OCI-LY1 (cell line): ENCODE measurements around the gene ACY1.
"Not testable (repeated sequence)": the region's sequence is repeated elsewhere in the genome, so short reads cannot be mapped to it uniquely, and the experiment has no call there.

ENCODE experiments used
- H2AFZ ChIP-seq: fragments of 200-600 bp; sonication (generic), shearing (Covaris generic); 2 replicates; pipeline ENCODE4 v1.6.0; 2014; ENCODE audit warnings: antibody characterized with exemption, mild to moderate bottlenecking, low read length
- H3F3A ChIP-seq: fragments of 200-600 bp; sonication (generic), shearing (Covaris generic); 2 replicates; pipeline ENCODE4 v1.6.0; 2014; ENCODE audit warnings: mild to moderate bottlenecking, antibody characterized with exemption, low read length, moderate library complexity; ENCODE audit not compliant: insufficient read depth
- H3K27ac ChIP-seq: fragments of 200-600 bp; sonication (generic); 2 replicates; pipeline ENCODE4 v1.5.1; 2014; ENCODE audit warnings: low read length, mixed run types, mild to moderate bottlenecking, low read depth; ENCODE audit not compliant: poor library complexity, severe bottlenecking
- H3K27me3 ChIP-seq: fragments of 200-600 bp; sonication (generic); 2 replicates; pipeline ENCODE4 v1.6.0; 2014; ENCODE audit warnings: antibody characterized with exemption, mild to moderate bottlenecking, low read length, moderate library complexity; ENCODE audit not compliant: insufficient read depth
- H3K36me3 ChIP-seq: fragments of 200-600 bp; sonication (generic); 2 replicates; pipeline ENCODE4 v1.6.1; 2014; ENCODE audit warnings: mild to moderate bottlenecking, antibody characterized with exemption, low read length, moderate library complexity, mixed read lengths; ENCODE audit not compliant: insufficient read depth
- H3K4me1 ChIP-seq: fragments of 200-600 bp; sonication (generic); 2 replicates; pipeline ENCODE4 v1.5.1; 2014; ENCODE audit warnings: mild to moderate bottlenecking, low read length, moderate library complexity; ENCODE audit not compliant: insufficient read depth, severe bottlenecking
- H3K4me2 ChIP-seq: fragments of 200-600 bp; sonication (generic), shearing (Covaris generic); 2 replicates; pipeline ENCODE4 v1.6.1; 2014; ENCODE audit warnings: low read length
- H3K4me3 ChIP-seq: fragments of 200-600 bp; sonication (generic); 2 replicates; pipeline ENCODE4 v1.5.1; 2014; ENCODE audit warnings: low read length, low read depth, mild to moderate bottlenecking, mixed read lengths; ENCODE audit not compliant: poor library complexity, severe bottlenecking
- H3K79me2 ChIP-seq: fragments of 200-600 bp; shearing (Covaris generic); 2 replicates; pipeline ENCODE4 v1.6.1; 2016; ENCODE audit warnings: mixed run types, low read length, mixed read lengths; ENCODE audit not compliant: insufficient read depth
- H3K9ac ChIP-seq: fragments of 200-600 bp; sonication (generic), shearing (Covaris generic); 2 replicates; pipeline ENCODE4 v1.6.1; 2014; ENCODE audit warnings: mild to moderate bottlenecking, low read length, mixed read lengths
- H3K9me2 ChIP-seq: fragments of 200-600 bp; sonication (generic), shearing (Covaris generic); 2 replicates; pipeline ENCODE4 v1.6.1; 2014; ENCODE audit warnings: low read depth, mild to moderate bottlenecking, low read length, mixed read lengths
- H3K9me3 ChIP-seq: fragments of 200-600 bp; shearing (Covaris generic); 2 replicates; pipeline ENCODE4 v1.6.1; 2014; ENCODE audit warnings: low read length, mixed read lengths
- H4K20me1 ChIP-seq: fragments of 200-600 bp; sonication (generic), shearing (Covaris generic); 2 replicates; pipeline ENCODE4 v1.6.0; 2016; ENCODE audit warnings: mild to moderate bottlenecking, low read length; ENCODE audit not compliant: insufficient read depth
- CTCF ChIP-seq: fragments of 200-600 bp; sonication (generic), shearing (Covaris generic); IDR thresholded peaks from 2 replicates; pipeline ENCODE4 v1.5.1; 2017; ENCODE audit warnings: mild to moderate bottlenecking, antibody characterized with exemption, low read length, moderate library complexity, mixed read lengths
- EZH2 ChIP-seq: fragments of 200-600 bp; sonication (generic), shearing (Covaris generic); IDR thresholded peaks from 2 replicates; pipeline ENCODE4 v1.8.0; 2017; ENCODE audit warnings: borderline replicate concordance, mixed run types, mild to moderate bottlenecking, antibody characterized with exemption, low read length, moderate library complexity, mixed read lengths

The ACY1 gene

DNA sequence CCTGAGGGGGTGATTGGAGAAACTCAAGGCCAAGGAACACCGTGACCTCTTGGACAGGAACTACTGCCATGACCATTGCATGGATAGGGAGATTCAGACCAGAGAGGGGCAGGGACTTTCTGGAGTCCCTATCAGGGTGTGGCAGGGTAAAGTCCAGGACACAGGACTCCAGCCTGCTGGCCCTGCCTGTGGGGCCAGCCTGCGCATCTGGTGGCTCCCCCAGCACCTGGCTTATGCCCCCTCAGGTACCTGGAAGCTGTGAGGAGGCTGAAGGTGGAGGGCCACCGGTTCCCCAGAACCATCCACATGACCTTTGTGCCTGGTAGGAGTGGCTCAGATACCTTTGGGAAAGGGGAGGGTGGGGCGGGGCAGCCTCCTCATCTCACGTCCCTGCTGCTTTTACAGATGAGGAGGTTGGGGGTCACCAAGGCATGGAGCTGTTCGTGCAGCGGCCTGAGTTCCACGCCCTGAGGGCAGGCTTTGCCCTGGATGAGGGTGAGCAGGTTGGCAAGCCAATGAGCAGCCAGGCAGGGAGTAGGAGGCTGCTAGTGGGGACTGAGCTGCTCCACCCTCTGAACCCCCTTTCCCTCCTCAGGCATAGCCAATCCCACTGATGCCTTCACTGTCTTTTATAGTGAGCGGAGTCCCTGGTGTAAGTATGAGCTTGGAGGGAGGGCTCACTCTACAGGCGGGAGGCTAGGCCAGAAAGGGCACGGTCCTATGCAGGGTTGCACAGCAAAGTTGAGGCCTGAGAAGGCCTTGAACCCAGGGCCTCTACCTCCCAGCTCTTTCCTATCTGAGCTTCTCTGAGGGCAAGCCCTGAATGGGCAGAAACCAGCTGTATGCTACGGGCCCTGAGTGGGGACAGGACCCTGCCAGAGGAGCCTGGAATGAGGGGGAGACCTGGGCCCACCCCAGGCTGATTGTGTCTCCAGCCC is 2.9 kb downstream of the ACY1 start:
- H3K79me2 ChIP-seq: no peaks in the 10 kb centered on the region
- H3K27me3 ChIP-seq: no peaks in the 10 kb centered on the region
- H3K4me2 ChIP-seq: no peak overlapping the region
- peaks cover 20% of the 10 kb centered on the region for H3K4me1 ChIP-seq
- H3K9me2 ChIP-seq: no peaks in the 10 kb centered on the region
- H4K20me1 ChIP-seq: no peaks in the 10 kb centered on the region
- H3K9me3 ChIP-seq: no peaks in the 10 kb centered on the region
- TF ChIP-seq CTCF (no peak), EZH2 (no peak)
- no peak overlapping the region for H3K4me3 ChIP-seq
- no peak overlapping the region for H3K27ac ChIP-seq
- no peak overlapping the region for H3K9ac ChIP-seq
- H3F3A ChIP-seq: no peaks in the 10 kb centered on the region
- H3K36me3 ChIP-seq: peaks cover 1% of the 10 kb centered on the region
- H2AFZ ChIP-seq: no peak overlapping the region

DNA sequence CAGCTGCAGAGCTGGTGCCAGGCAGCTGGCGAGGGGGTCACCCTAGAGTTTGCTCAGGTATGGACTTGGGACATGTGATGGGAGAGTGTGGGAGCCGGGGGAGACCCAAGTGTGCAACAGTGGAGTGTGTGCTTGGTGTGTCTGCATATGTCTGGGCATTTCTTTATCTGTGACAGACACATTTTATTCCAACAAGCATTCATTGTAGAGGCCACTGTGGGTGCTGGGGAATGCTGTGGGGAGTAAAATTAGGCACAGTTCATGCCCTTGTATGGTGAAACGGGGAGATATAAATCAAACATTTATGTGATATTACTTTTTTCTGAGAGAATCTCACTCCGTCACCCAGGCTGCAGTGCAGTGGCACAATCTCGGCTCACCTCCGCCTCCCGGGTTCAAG is 4.2 kb downstream of the ACY1 start:
- Histone ChIP-seq H3K9me3 (no peaks in the 10 kb centered on the region), H3K27ac (no peak overlapping the region), H3K4me2 (no peak overlapping the region), H3K79me2 (no peaks in the 10 kb centered on the region), H3K9me2 (no peaks in the 10 kb centered on the region), H3K9ac (no peak overlapping the region), H3K4me3 (no peak overlapping the region), H3F3A (no peaks in the 10 kb centered on the region), H2AFZ (no peak overlapping the region), H3K4me1 (peaks cover 18% of the 10 kb centered on the region), H4K20me1 (no peaks in the 10 kb centered on the region), H3K27me3 (no peaks in the 10 kb centered on the region), H3K36me3 (peaks cover 14% of the 10 kb centered on the region)
- no peak for TF ChIP-seq EZH2
- TF ChIP-seq CTCF: no peak

- peaks cover 24% of the 10 kb centered on the region for H3K36me3 ChIP-seq
- no peaks in the 10 kb centered on the region for H4K20me1 ChIP-seq
- no peaks in the 10 kb centered on the region for H3K9me3 ChIP-seq
- no peak overlapping the region for H2AFZ ChIP-seq
- H3K4me1 ChIP-seq: peaks cover 17% of the 10 kb centered on the region
- no peaks in the 10 kb centered on the region for H3K27me3 ChIP-seq
- no peak overlapping the region for H3K4me3 ChIP-seq
- no peak overlapping the region for H3K27ac ChIP-seq
- no peaks in the 10 kb centered on the region for H3K9me2 ChIP-seq
- no peaks in the 10 kb centered on the region for H3F3A ChIP-seq
- H3K79me2 ChIP-seq: no peaks in the 10 kb centered on the region
- no peak overlapping the region for H3K9ac ChIP-seq
- no peak overlapping the region for H3K4me2 ChIP-seq
- TF ChIP-seq EZH2 (no peak), CTCF (no peak)
Measured at GRCh38 chr3:51988286-51989146, 5.2 kb downstream of the ACY1 start.

- Histone ChIP-seq H3K36me3 (peaks cover 44% of the 10 kb centered on the region), H3K79me2 (peaks cover 15% of the 10 kb centered on the region), H3K4me1 (peaks cover 29% of the 10 kb centered on the region), H3K27ac (peak overlapping the region; percentile 4)
- H3K9ac ChIP-seq, H2AFZ ChIP-seq, H3K27me3 ChIP-seq, H3K4me3 ChIP-seq, H3K9me3 ChIP-seq, H3K9me2 ChIP-seq, H3K4me2 ChIP-seq, H4K20me1 ChIP-seq, H3F3A ChIP-seq: not testable (repeated sequence)
Measured at GRCh38 chr3:51990501-51990971, 7.2 kb downstream of the ACY1 start.
